DMS79 treated with DMSO at 0.1 percent for 48 hours (cell line): ENCODE measurements around the gene PPP2R5E.
"Not testable (repeated sequence)": the region's sequence is repeated elsewhere in the genome, so short reads cannot be mapped to it uniquely, and the experiment has no call there.

Experiments
- DNase-seq: peaks from one replicate; lab custom pipeline; 2025; lab: John Stamatoyannopoulos, UW

PPP2R5E gene

GRCh38 chr14:63522511-63522910 lies 20.7 kb downstream of the PPP2R5E start:
- not testable (repeated sequence) for DNase-seq

GRCh38 chr14:63517354-63517753 lies 25.8 kb downstream of the PPP2R5E start:
- no peak for DNase-seq

GRCh38 chr14:63515240-63515639 lies 27.9 kb downstream of the PPP2R5E start:
- DNase-seq: no peak

- no peak for DNase-seq
Observed at GRCh38 chr14:63513756-63514155, 29.4 kb downstream of the PPP2R5E start.

- DNase-seq: no peak
Observed at GRCh38 chr14:63512861-63513260, 30.3 kb downstream of the PPP2R5E start.

- no peak for DNase-seq
Observed at GRCh38 chr14:63510538-63510937, 32.6 kb downstream of the PPP2R5E start.

- DNase-seq: no peak
Observed at GRCh38 chr14:63508033-63508432, 35.1 kb downstream of the PPP2R5E start.

GRCh38 chr14:63504648-63505047 lies 38.5 kb downstream of the PPP2R5E start:
- no peak for DNase-seq

GRCh38 chr14:63501429-63501828 lies 41.7 kb downstream of the PPP2R5E start:
- DNase-seq: no peak

- DNase-seq: no peak
Observed at GRCh38 chr14:63499701-63500250, 43.4 kb downstream of the PPP2R5E start.

- no peak for DNase-seq
Observed at GRCh38 chr14:63496837-63497400, 46.3 kb downstream of the PPP2R5E start.

GRCh38 chr14:63493246-63493645 lies 49.9 kb downstream of the PPP2R5E start:
- DNase-seq: peak; percentile 28

- DNase-seq: no peak
Observed at GRCh38 chr14:63492391-63492790, 50.8 kb downstream of the PPP2R5E start.

GRCh38 chr14:63487724-63488123 lies 55.5 kb downstream of the PPP2R5E start:
- no peak for DNase-seq

- DNase-seq: no peak
Observed at GRCh38 chr14:63486738-63487137, 56.4 kb downstream of the PPP2R5E start.

GRCh38 chr14:63483315-63483714 lies 59.9 kb downstream of the PPP2R5E start:
- no peak for DNase-seq

GRCh38 chr14:63480599-63480998 lies 62.6 kb downstream of the PPP2R5E start:
- DNase-seq: no peak

- DNase-seq: no peak
Observed at GRCh38 chr14:63478437-63478852, 64.7 kb downstream of the PPP2R5E start.

- no peak for DNase-seq
Observed at GRCh38 chr14:63478010-63478409, 65.2 kb downstream of the PPP2R5E start.

GRCh38 chr14:63477556-63477955 lies 65.6 kb downstream of the PPP2R5E start:
- no peak for DNase-seq

- DNase-seq: no peak
Observed at GRCh38 chr14:63475761-63476160, 67.4 kb downstream of the PPP2R5E start.

GRCh38 chr14:63474844-63475243 lies 68.3 kb downstream of the PPP2R5E start:
- no peak for DNase-seq

- DNase-seq: no peak
Observed at GRCh38 chr14:63474111-63474510, 69.1 kb downstream of the PPP2R5E start.
